ENCODE measurements around the gene JAM3.

JAM3 gene

DNA sequence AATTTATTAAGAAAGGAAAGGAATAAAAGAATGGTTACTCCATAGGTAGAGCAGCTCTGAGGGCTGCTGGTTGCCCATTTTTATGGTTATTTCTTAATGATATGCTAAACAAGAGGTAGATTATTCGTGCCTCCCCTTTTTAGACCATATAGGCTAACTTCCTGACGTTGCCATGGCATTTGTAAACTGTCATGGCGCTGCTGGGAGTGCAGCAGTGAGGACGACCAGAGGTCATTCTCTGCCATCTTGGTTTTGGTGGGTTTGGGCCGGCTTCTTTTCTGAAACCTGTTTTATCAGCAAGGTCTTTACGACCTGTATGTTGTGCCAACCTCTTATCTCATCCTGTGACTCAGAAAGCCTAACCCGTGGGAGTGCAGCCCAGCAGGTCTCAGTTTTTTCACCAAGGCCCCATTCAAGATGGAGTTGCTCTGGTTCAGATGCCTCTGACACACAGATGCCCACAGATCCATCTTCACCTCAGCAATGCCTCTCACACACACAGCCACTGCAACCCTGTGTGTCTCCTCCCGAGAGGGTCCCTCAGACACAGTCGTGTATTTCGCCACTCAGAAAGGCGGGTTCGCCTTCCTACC is 16.4 kb upstream of the JAM3 start:
- no peak for DNase-seq
- in situ Hi-C loops (cut with MboI; ENCODE audit: low pct_unique_long_range_greater_than_20kb, low sequenced_read_pairs), result no loop called here

DNA sequence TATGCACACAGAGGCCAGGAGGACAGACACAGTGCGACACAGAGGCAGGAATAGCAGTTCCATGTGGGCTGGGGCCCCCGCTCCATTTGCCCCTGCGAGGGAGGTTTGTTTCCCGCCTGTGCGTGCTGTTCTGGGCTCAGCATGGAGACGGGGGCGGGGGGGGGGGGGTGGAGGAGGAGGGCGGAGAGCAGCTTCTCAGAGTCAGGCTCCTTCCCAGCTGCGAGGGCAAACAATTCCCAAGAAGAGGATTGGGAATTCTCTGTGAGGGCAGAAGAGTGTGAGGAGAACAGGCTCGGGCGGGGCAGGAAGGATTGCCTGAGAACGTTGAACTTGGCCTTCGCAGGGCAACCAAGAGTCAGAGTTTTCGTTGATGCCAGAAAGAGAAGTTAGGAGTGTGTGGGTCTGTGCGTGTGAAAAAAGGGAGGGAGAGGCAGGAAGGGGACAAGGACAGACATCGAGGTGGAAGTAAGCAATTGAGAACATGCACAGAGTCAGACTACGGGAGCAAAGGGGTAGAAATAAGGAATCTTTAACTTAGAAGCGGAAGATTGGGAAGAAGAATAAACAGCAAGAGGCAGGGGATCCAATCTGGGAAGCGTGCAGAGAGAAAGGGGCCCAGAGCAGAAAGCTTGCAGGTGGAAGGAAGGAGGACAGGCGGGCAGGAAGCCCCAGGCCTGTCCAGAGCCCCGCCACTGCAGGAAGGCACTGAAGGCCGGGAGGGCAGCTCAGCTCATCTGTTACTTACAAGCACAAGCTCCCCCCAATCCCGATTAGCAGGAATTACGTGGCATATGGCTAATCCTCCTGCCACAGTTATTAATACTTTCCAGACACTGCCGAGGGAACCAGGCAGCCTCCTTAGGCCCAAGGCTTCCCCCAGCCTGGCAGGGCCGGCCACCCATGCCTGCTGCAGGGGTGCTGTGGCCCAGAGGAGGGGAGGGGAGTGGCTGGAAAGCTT is 15.6 kb upstream of the JAM3 start:
- DNase-seq, result peak; percentile 89
- in situ Hi-C loops (cut with MboI; ENCODE audit: low pct_unique_long_range_greater_than_20kb, low sequenced_read_pairs), result no loop called here

DNA sequence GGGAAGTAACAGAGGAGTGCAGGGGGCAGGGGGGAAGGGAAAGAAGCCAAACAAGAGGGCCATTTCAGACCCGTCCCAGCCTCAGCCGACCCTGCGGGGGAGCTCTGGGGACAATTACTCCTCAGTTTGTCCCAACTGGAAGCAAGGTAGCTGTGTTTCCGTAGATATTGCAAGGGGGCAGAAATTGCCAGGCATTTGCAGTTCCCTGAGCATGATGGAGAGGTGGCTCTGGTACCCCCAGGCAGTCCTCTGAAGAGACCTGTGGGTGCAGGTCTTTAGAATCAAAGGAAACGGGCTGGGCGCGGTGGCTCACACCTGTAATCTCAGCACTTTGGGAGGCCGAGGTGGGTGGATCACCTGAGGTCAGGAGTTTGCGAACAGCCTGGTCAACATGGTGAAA is 13.8 kb upstream of the JAM3 start:
- in situ Hi-C loops (cut with MboI; ENCODE audit: low pct_unique_long_range_greater_than_20kb, low sequenced_read_pairs), result no loop called here
- no peak for DNase-seq

DNA sequence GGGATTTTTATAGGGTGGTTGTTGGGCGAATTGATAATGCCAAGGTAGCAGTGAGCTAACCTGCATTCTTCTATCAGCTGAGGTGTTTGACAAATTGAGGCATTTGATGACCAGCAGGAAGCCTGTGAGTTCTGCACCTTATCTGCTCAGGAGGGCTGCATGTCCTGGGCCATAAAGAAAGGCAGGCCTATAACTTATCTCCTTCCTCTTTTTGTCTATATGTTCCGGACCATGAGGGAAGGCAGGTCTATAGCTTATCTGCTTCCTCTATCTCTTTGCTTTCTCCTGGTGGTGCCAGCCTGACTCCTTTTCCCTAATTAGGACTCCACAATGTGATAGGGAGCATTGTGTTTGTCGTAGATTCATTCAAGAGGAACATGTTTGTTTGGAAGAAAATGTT is 8.6 kb upstream of the JAM3 start:
- in situ Hi-C loops (cut with MboI; ENCODE audit: low pct_unique_long_range_greater_than_20kb, low sequenced_read_pairs), result no loop called here
- peak; percentile 88 for DNase-seq

DNA sequence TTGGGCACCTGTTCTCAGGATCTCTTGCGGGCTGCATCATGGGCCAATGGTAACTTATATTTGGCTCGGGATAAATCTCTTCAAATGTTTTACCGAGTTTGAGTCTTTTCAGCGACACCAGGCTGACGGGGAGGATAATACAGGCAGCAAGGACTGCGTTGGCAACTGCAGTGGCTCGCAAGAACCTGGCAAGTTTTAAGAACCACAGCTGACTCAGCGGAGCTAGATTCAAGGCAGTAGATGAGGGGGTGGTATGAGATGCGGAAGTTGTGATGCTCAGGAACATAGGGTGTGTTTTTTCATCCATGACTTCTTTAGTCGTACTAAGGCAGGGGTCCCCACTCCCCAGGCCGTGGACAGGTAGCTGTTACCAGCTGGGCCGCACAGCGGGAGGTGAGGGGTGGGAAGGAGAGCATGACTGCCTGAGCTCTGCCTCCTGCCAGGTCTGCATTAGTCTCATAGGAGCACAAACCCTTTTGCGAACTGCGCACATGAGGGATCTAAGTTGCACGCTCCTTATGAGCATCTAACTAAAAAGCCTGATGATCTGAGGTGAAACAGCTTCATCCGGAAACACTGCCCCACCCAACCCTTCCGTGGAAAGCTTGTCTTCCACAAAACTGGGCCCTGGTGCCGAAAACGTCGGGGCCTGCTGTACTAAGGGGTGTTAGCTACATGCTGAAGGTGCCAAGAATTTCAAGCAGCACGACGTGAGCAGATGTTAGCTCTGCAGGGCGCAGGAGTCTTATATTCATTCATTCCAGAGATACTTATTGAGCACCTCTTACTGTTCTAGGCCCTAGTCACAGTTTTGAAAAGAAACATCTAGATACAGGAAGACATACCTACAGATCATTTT is 6.4 kb upstream of the JAM3 start:
- in situ Hi-C loops (cut with MboI; ENCODE audit: low pct_unique_long_range_greater_than_20kb, low sequenced_read_pairs), result no loop called here
- peak; percentile 57 for DNase-seq

DNA sequence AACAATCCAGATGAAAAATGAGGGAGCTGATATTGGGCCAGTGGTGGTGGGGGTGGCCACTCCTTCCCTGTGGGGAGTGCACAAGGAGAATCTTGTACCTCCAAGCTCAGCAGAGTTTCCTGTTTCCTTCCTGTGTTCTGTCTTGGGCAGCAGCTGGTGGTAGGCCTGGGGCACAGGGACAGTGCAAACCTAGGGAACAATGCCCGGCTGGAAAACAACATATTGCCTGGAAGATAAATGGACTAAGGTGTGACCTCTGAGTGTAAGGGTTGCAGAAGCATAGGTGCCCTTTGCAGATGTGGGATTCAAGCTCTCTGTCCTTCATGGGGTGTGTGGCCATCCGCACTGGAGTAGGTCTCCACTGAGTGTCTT is 5.8 kb upstream of the JAM3 start:
- in situ Hi-C loops (cut with MboI; ENCODE audit: low pct_unique_long_range_greater_than_20kb, low sequenced_read_pairs), result no loop called here
- peak; percentile 51 for DNase-seq

DNA sequence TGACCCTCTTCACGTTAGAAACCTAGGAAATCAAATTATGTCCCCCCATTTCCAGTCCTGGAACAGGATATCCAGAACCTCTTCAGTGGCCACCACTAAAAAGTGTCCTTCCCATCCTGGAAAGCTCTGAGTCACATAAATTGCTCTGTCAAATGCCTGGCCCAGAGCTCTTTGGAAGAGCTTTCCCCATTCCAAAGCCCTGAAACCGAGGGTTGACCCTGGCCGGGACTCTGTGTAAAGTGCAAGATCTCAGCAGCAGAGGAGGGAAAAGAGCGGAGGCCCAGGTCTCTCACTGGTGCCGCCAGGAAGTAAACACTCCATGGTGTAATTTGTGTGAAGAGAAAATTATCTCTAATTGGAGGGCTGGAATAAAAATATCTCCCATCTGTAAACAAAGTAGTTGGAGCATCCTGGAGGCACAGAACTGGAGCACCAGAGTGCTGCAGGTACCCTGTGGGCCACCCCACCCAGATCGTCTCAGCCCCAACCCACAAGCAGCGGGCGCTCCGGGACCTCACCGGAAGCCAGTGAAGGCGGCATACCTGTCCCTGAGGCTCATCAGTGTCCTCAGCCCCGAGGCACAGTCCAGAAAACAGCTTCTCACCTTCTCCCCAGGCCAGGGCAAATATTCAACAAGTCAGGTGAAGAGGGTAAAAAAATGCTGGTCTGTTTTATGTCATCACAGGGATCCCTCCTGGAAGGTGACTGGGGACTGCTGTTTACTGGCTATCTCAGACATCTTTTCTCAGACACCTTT is 4.7 kb upstream of the JAM3 start:
- in situ Hi-C loops (cut with MboI; ENCODE audit: low pct_unique_long_range_greater_than_20kb, low sequenced_read_pairs), result no loop called here
- no peak for DNase-seq

DNA sequence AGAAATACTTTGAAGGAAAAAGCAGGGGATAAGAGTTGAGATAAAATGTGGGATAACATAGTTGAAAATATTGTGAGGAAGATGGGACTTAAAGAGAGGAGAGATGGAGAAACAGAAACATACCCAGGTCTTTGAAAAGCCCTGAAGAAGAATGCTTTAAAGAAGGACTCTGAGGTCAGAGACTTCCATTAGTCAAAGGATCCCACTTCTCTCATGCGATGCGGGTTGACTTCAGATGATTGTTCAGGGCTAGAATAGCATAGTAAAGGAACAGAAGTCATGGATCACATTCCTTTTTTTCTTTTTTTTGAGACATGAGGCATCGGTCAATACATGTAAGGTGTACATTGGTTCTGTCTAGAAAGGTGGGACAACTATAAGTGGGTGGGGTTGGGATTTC is 3.5 kb upstream of the JAM3 start:
- no peak for DNase-seq
- in situ Hi-C loops (cut with MboI; ENCODE audit: low pct_unique_long_range_greater_than_20kb, low sequenced_read_pairs), result no loop called here

DNA sequence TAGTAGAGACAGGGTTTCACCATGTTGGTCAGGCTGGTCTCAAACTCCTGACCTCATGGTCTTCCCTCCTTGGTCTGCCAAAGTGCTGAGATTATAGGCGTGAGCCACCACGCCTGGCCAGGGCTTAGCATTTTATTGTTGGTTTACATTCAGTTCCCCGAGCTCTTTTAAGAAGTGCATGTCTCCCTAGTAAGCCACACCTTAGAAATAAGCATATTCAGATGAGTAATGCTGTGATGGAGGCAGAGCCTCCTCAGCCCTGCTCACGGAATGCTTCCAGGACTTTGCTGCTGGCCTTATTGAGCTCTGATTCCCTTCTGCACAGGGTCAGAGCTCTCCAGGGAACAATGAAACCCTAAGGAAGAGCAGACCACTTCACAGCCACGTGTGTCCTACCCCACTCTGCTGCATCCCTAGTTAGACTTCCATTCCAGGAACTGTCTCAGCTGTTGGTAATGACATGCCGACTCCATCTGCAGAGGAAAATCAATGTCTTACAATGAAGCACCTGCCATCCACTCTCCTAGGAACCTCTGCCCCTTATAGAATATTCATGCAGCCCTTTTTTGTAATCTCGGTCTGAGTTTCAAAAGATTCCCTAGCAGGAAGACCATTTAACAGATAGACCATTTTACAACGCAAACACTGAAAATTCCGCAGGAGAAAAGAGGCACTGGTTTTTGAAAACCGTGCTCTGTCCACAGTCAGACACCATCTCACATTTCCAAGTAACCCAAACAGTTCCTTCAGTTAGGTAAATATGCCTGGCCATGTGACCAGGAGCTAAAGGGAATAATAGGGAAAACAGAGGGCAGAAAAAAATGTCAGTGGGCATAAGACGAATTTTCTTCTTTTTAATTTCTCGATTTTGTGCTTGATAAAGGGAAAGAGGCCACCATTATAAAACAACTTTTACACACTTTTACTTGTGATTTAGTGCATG is 1.7 kb upstream of the JAM3 start:
- in situ Hi-C loops (cut with MboI; ENCODE audit: low pct_unique_long_range_greater_than_20kb, low sequenced_read_pairs), result no loop called here
- DNase-seq, result no peak

DNA sequence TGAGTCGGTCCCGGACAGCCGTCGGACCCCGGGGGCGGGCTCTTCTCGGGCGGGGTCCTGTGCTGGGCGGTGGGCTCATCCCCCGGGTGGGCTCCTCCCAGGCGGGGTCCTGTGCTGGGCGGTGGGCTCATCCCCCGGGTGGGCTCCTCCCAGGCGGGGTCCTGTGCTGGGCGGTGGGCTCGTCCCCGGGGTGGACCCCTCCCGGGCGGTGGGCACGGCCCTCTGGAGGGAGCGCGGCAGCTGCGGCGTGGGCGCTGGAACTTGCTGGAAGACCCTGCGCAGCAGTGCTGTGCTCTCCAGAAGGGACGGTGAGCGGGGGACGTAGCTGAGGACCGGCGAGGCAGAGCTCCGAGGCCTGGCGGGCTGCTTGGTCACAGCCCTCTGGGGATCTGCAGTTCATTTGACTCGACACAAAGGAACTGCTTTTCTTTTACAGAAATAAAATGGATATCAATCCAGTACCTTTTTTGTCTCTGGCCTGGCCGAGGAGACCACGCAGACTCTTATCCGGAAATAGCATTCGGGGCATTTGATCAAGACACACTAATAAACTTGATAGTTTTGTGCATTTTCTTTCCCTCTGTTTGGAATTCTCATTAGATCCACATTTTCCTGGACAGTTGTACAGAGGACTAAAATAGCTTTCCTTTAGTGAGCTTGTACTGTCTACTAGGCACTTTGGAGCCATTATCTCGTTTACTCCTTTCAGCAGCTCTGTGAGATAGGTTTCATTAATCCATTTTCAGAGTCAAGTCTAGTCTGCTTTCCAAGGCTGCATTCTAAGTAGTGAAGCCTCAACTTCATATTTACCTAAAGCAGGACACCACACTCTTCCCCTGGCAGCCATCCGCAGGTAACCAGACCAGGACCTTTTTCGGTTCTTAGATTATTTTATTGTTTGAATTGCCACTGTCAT is 812 bp downstream of the JAM3 start:
- DNase-seq, result no peak
- in situ Hi-C loops (cut with MboI; ENCODE audit: low pct_unique_long_range_greater_than_20kb, low sequenced_read_pairs), result no loop called here

DNA sequence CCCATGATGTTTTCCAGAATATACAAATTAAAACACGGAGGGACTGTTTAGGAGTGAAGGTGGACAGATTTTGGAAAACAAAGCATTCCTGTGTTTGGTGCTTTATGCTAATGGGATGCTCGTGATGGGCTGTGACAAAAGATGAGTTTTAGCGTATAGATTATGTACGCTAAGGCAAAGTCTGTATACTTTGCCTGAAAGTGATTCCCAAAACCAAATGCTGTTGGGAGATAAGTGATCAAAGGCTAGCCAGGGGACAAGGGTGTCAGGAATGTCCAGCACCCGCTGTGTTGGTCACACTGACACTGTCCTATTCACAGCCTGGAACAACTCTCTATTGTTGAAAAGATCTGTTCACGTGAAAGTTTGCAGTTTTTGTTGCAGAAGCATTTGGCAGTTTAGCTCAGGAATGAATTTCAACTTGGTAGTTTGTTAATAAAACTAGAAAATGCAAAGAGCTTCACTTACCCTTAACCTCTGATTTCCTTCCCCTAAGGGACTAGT is 1.5 kb downstream of the JAM3 start:
- in situ Hi-C loops (cut with MboI; ENCODE audit: low pct_unique_long_range_greater_than_20kb, low sequenced_read_pairs), result no loop called here

DNA sequence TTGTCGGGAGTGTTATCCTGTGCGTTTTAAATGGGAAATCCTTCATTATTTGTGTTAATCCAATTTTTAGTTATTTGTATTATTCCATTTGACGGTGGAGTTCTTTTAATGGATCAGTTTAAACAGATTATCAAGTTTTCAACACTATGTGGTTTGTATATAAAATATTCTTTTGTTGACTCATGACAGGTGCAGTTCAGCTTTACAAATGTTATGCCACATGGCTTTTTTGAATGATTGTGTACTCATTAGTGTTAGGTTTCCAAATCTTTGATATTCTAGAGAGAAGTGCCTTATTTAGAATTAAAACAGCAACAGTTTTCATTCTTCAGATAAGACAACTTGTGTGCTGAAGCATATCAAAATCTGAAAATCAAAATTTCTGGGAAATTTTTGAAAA is 2.4 kb downstream of the JAM3 start:
- in situ Hi-C loops (cut with MboI; ENCODE audit: low pct_unique_long_range_greater_than_20kb, low sequenced_read_pairs), result no loop called here
- no peak for DNase-seq

More for the DNA sequence above, 1.5 kb downstream of the JAM3 start:
- DNase-seq, result no peak

DNA sequence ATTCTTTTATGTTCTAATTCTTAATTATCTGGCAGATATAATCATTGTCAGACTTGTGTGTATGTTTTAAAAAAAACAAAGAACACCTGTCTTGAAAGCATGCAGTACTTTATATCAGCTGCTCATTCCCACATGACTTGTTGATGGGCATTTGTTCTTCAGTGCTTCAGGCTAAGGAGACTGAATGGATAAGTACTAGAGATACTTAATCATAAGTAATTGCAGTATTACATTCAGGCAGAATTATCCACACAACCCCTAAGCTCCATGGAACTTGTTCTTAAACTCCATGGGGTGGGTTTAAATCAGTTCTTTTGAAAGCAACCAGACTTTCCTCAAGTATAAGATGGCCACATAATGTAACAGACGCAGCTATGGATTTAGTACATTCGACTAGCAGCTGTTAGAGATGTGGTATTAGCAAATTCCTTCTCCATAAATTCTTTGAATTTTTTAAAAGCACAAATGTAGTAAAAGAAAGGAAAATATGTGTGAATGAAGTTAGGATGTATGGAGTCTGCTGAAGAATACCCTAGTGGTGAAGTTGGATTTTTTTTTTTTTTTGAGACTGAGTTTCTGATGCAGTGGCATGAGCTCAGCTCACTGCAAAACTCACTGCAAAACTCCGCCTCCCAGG is 3.0 kb downstream of the JAM3 start:
- in situ Hi-C loops (cut with MboI; ENCODE audit: low pct_unique_long_range_greater_than_20kb, low sequenced_read_pairs), result no loop called here
- DNase-seq, result no peak

DNA sequence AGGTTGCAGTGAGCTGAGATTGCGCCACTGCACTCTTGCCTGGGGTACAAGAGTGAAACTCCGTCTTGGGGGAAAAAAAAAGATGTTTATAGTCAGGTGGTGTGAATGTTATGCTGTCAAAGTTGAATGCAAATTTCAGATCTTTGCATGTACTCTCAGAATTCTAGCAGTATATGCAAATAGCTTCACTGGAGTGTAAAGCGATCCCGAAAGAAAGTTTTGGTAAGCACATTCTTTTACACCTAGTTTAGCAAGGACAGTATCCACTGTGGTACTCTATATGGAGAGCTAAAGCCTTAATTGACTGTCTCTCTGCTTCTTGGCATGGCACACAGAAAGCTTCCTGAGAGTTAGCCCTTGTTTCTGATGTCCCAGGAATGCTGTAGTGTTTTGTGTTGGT is 4.0 kb downstream of the JAM3 start:
- no peak for DNase-seq
- in situ Hi-C loops (cut with MboI; ENCODE audit: low pct_unique_long_range_greater_than_20kb, low sequenced_read_pairs), result no loop called here

DNA sequence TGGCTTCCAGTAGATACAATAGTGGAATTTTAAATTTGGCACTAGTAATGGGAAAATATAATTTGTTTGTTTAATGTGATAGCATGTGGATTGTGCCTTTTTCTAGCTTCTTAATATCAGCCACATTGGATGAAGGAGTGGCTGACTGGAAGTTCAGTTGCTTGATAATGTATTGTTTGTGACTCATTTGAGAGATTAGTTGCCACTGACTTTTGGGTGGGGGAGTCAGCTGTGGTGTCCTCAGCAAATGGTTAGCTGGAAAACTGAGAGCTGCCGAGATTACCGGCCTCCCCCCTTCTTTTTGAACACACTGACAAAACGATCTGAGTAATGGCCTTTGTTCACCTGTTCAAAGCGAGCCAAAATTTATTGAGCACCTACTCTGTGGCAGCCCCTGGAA is 5.5 kb downstream of the JAM3 start:
- in situ Hi-C loops (cut with MboI; ENCODE audit: low pct_unique_long_range_greater_than_20kb, low sequenced_read_pairs), result no loop called here
- no peak for DNase-seq

DNA sequence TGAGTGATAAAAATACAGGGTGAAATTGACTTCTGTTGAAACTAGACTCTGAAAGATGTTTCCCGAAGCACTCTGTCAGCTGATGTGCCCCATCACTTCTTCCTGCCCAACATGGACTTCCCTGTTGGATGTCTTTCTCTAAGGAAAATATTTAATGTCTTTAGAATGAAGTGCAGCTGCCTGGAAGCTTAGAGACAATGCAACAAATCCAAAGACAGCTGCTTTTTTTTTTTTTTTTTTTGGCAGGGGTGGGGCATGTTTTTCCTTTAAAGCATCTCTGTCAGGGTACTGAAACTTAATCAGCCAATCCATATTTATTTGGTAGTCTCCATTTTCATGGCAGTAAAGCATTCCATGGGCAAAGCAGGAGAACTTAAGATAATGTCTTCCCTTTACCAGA is 5.9 kb downstream of the JAM3 start:
- in situ Hi-C loops (cut with MboI; ENCODE audit: low pct_unique_long_range_greater_than_20kb, low sequenced_read_pairs), result no loop called here
- DNase-seq, result no peak

DNA sequence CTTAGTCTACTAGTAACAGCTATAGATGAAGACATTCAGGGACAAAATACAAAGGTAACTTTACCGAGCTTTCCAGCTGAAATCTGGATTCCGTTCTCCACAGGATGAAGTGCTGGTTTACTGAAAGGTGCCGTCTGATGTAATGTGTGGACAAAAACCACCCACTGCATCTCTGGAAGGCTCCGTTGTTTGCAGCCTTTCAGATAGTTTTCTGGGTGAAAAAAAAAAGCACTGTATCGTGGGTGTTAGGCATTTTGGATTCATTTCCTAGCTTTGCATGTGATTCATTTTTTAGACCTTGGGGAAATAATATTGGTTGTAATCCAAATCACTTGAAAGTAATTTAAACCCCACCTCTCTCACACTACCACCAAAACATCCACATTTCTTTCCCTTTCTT is 10.4 kb downstream of the JAM3 start:
- in situ Hi-C loops (cut with MboI; ENCODE audit: low pct_unique_long_range_greater_than_20kb, low sequenced_read_pairs), result no loop called here
- DNase-seq, result no peak

Data from KBM-7 (cell line).